K562 (cell line): ENCODE results near the gene ALG9. TPM values are rescaled to one million over a fixed set of nuclear protein-coding genes. Genes with fewer than 3 reads are reported as not detected.

ENCODE experiments used
- ARID3B ChIP-seq: fragments of 250-450 bp; sonication (Bioruptor Pico); IDR thresholded peaks from 2 replicates; pipeline ENCODE4 v1.4.0; 2020; ENCODE audit warnings: borderline replicate concordance
- E2F6 ChIP-seq, 2 experiments: IDR thresholded peaks; 2 replicates each; pipeline ENCODE4 v1.6.1; 2011; ENCODE audit warnings: borderline replicate concordance in 1 of 2, control low read depth in 1 of 2, low read depth in 1 of 2, low read length in 1 of 2, mild to moderate bottlenecking in 1 of 2, mixed read lengths in 1 of 2, moderate library complexity in 1 of 2; ENCODE audit not compliant: insufficient read depth in 1 of 2, insufficient read length in 1 of 2, poor library complexity in 1 of 2, severe bottlenecking in 1 of 2; ENCODE audit errors: extremely low read depth in 1 of 2
- IRF1 ChIP-seq: sonication (generic); formaldehyde crosslinking; IDR thresholded peaks from 2 replicates; pipeline ENCODE4 v1.8.0; 2022; ENCODE audit warnings: missing genetic modification reagents, mild to moderate bottlenecking, borderline replicate concordance
- MGA ChIP-seq: fragments of 450-650 bp; IDR thresholded peaks from 2 replicates; pipeline ENCODE4 v1.6.1; 2016; ENCODE audit warnings: mild to moderate bottlenecking, moderate library complexity
- PYGO2 ChIP-seq: fragments of 450-650 bp; IDR thresholded peaks from 2 replicates; pipeline ENCODE4 v1.6.1; 2016; ENCODE audit warnings: mild to moderate bottlenecking, missing genetic modification characterization, moderate library complexity, missing compliant biosample characterization
- XRCC3 ChIP-seq: fragments of 450-650 bp; IDR thresholded peaks from 2 replicates; pipeline ENCODE4 v1.6.1; 2017; ENCODE audit warnings: mild to moderate bottlenecking, moderate library complexity
- ZHX1 ChIP-seq: fragments of 150-350 bp; conservative IDR thresholded peaks from 2 replicates; pipeline ENCODE4 v1.6.1; 2014; ENCODE audit warnings: low read length
- polyA plus RNA-seq, 8 experiments: library from polyadenylated mRNA; depleted of rRNA in 4 of 8; stranded (reverse) in 5 of 8; unstranded in 3 of 8; fragments of >200 nt; fragmentation: Nextera tagmentation in 2 of 8; fragmentation: Illumina TruSeq in 1 of 8; extraction: Ambion mirVana in 2 of 8; extraction: Trizol in 1 of 8; gene quantifications; 2 replicates each; pipeline versions ENCODE4 v1.2.1 to v1.2.3, GENCODE V29; 2011 to 2014; ENCODE audit warnings: inconsistent platforms in 1 of 8, missing spikeins in 1 of 8
- total RNA-seq, 7 experiments: library from RNA; depleted of rRNA in 6 of 7; stranded (reverse); fragments of >200 nt in 6 of 7; fragmentation: Illumina TruSeq in 2 of 7; extraction: Trizol in 2 of 7; gene quantifications; 2 replicates each; pipeline versions ENCODE4 v1.2.1 to v1.2.3, GENCODE V29; 2011 to 2021; ENCODE audit warnings: low replicate concordance in 1 of 7

ALG9 gene
- total and polyA plus RNA-seq, 9 of the 15 experiments (the other 6 are each of a cell fraction or from before 2014, with no cell fraction given): 11.5 to 40.5 (median 24.9) TPM

- TF ChIP-seq ZHX1 (no peak), XRCC3 (no peak), PYGO2 (tag) (no peak), IRF1 (CRISPR knock-in tag) (no peak), ARID3B (CRISPR knock-in tag) (no peak), E2F6 (IDR thresholded peaks at IDR 0.05; ENCODE audit: borderline replicate concordance in 1 of 2, extremely low read depth in 1 of 2, insufficient read depth in 1 of 2, insufficient read length in 1 of 2, low read depth in 1 of 2, low read length in 1 of 2, poor library complexity in 1 of 2, severe bottlenecking in 1 of 2) (peak in 1 of 2 experiments; percentile 49), MGA (peak; percentile 66)
These were observed 7.7 kb upstream of the ALG9 start, which contains the start of the genes CFAP68 and FDXACB1 (continued) for GRCh38 chr11:111878849-111879636.
